WI38 (cell line): ENCODE data around the gene AVPR1B.

Source experiments
- H3K4me3 ChIP-seq: 2 replicates; pipeline ENCODE4 v1.5.1; 2011; ENCODE audit warnings: low read depth, mild to moderate bottlenecking, control low read depth, low read length
- CTCF ChIP-seq: IDR thresholded peaks from 2 replicates; pipeline ENCODE4 v1.5.1; 2012; ENCODE audit warnings: low read depth, mild to moderate bottlenecking, control low read depth, low read length

Gene AVPR1B

DNA sequence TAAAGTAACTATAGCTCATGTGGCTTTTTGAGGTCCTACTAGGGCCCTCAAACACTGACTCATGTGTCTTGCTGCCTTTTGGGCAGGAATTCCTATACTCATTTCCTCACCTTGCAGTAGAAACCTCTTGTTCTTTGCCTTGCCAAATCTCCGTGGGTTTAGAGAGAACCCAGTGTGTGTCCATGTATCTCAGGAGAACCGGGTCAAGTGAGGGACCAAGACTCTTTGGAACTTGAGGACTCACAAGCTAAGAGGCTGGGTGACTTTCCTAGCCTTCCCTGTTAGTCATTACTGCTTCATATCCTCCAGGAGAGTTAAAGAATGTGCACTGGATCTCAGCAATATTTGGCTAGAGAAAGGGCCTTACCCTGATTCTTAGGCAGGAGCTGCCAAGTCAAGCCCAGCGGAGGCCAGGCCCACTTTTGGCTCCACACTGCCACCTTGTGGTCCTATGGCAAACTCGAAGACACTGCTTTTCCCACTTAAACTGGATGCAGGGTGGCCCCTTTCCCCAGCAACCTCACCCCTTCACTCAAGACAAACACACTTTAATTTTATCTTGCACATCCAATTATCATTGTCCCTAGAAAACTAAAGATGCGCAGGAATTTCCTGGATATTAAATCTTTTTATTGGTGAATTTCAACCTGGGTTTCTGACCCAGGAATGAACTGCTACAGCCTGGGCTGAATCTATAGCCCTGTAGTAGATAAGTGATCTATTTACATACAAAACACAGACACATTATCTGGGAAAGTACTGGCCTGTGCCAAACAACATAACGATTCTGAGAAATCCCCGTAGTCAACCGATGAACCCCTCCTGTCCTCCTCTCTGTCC lies 10.6 kb downstream of the AVPR1B start:
- no peak overlapping the region for H3K4me3 ChIP-seq
- peak; percentile 78 for TF ChIP-seq CTCF

DNA sequence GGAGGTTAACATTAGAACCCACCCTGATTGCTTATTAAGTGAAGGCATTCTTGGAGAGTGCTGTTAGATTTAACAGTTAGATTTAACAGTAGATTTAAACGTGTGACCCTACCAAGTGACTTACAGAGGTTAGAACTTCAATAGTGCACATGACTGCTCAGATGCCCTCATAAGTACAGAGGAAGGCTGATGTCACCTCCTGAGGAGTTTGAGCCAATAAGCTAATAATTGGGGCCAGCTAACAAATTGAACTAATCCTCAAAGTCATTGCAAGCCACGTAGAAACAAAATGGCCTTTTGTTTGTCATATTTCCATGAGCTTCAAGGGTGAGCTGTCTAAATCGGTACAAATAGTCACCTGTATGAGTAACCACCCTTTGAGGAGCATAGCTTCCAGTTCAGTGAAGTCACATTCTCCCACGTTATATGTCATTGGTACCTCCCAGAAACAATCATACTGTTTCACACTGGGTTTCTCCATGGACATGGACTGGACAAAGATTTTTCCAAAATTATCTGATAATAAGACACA lies 11.7 kb downstream of the AVPR1B start:
- no peak for TF ChIP-seq CTCF
- no peak overlapping the region for H3K4me3 ChIP-seq

DNA sequence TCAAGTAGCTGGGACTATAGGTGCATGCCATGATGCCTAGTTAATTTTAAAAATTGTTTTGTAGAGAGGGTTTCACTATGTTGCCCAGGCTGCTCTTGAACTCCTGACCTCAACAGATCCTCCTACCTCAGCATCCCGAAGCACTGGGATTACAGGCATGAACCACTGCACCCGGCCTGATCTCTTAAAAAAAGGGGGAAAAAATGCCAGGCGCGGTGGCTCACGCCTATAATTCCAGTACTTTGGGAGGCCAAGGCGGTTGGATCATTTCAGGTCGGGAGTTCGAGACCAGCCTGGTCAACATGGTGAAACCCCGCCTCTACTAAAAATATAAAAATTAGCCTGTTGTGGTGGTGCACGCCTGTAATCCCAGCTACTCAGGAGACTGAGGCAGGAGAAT lies 13.2 kb downstream of the AVPR1B start:
- no peak for TF ChIP-seq CTCF
- no peak overlapping the region for H3K4me3 ChIP-seq

GRCh38 chr1:206102292-206102936 lies 14.8 kb downstream of the AVPR1B start:
- no peak for TF ChIP-seq CTCF

GRCh38 chr1:206101351-206102045 lies 15.7 kb downstream of the AVPR1B start:
- TF ChIP-seq CTCF, result no peak
- H3K4me3 ChIP-seq, result no peak overlapping the region

More at GRCh38 chr1:206102292-206102936, 14.8 kb downstream of the AVPR1B start:
- H3K4me3 ChIP-seq, result no peak overlapping the region

DNA sequence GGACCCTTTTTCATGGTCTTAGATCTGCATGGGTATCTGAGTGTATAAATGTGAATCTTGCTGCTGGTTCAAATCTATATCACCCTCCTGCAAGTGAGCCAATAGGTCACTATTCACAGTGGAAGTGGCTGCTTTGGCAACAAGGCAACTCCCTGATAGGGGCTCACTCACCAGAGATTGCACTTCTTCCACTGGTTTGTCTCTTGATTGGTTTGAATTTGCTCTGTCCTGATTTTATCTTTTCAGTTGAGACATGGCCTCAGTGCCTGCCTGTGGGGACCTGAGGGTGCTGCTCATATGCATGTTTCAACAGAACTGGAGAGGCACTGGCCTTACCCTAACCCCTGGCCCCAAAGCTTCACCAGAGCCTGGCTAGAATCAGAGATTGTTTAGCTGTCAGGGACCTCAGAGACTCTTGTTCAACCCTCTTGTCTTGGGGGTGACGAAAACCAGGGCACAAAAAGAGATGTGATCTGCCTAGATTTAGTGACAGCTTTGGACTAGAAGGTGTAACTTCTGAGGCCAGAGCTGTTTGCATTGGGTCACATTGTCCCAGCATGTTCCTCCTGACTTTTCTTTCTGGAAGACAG lies 16.9 kb downstream of the AVPR1B start:
- no peak overlapping the region for H3K4me3 ChIP-seq
- TF ChIP-seq CTCF, result no peak
